ENCODE measurements around the gene KSR2. TPM values are rescaled to one million over a fixed set of nuclear protein-coding genes. Genes with fewer than 3 reads are reported as not detected.

Gene KSR2
- total RNA-seq, 1 donor from 2014 or later = 0.30 TPM

GRCh38 chr12:117606024-117606423, 362.8 kb downstream of the KSR2 start:
- H3K27me3 Mint-ChIP-seq (ENCODE audit: insufficient read depth, low read depth) = peaks cover 4% of the 10 kb centered on the region
- no peak overlapping the region for H3K4me3 Mint-ChIP-seq
- Histone ChIP-seq H3K36me3 (no peaks in the 10 kb centered on the region), H3K4me1 (peaks cover 4% of the 10 kb centered on the region), H3K9me3 (ENCODE audit: low read depth) (no peaks in the 10 kb centered on the region), H3K27me3 (no peaks in the 10 kb centered on the region), H3K27ac (no peak overlapping the region), H3K9ac (no peak overlapping the region), H3K79me2 (ENCODE audit: low read depth) (no peaks in the 10 kb centered on the region), H3K4me2 (no peak overlapping the region), H4K20me1 (ENCODE audit: low read depth) (no peaks in the 10 kb centered on the region), H3F3A (ENCODE audit: low read depth) (no peaks in the 10 kb centered on the region), H2AFZ (replicated peaks) (no peak overlapping the region), H3K4me3 (no peak overlapping the region)
- H3K9me3 Mint-ChIP-seq = no peaks in the 10 kb centered on the region
- H3K27ac Mint-ChIP-seq = no peak overlapping the region
- DNase-seq (ENCODE audit: low spot score) = no peak
- H3K36me3 Mint-ChIP-seq = no peaks in the 10 kb centered on the region
- TF ChIP-seq EZH2 (IDR thresholded peaks at IDR 0.05) = no peak
- TF ChIP-seq, protein P1, sequence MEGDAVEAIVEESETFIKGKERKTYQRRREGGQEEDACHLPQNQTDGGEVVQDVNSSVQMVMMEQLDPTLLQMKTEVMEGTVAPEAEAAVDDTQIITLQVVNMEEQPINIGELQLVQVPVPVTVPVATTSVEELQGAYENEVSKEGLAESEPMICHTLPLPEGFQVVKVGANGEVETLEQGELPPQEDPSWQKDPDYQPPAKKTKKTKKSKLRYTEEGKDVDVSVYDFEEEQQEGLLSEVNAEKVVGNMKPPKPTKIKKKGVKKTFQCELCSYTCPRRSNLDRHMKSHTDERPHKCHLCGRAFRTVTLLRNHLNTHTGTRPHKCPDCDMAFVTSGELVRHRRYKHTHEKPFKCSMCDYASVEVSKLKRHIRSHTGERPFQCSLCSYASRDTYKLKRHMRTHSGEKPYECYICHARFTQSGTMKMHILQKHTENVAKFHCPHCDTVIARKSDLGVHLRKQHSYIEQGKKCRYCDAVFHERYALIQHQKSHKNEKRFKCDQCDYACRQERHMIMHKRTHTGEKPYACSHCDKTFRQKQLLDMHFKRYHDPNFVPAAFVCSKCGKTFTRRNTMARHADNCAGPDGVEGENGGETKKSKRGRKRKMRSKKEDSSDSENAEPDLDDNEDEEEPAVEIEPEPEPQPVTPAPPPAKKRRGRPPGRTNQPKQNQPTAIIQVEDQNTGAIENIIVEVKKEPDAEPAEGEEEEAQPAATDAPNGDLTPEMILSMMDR (IDR thresholded peaks at IDR 0.05) = no peak
- no peak for TF ChIP-seq EZH2phosphoT487 (IDR thresholded peaks at IDR 0.05)
- peaks cover 8% of the 10 kb centered on the region for H3K4me1 Mint-ChIP-seq

GRCh38 chr12:117603316-117604113, 365.3 kb downstream of the KSR2 start:
- Histone ChIP-seq H3K9me3 (ENCODE audit: low read depth) (no peaks in the 10 kb centered on the region), H4K20me1 (ENCODE audit: low read depth) (no peaks in the 10 kb centered on the region), H3K27me3 (no peaks in the 10 kb centered on the region), H3K36me3 (no peaks in the 10 kb centered on the region), H3K4me1 (peaks cover 4% of the 10 kb centered on the region), H2AFZ (replicated peaks) (peak overlapping the region; percentile 0), H3K9ac (no peak overlapping the region), H3K79me2 (ENCODE audit: low read depth) (no peaks in the 10 kb centered on the region), H3K4me3 (no peak overlapping the region), H3F3A (ENCODE audit: low read depth) (no peaks in the 10 kb centered on the region), H3K27ac (no peak overlapping the region), H3K4me2 (no peak overlapping the region)
- TF ChIP-seq EZH2phosphoT487 (IDR thresholded peaks at IDR 0.05) = no peak
- TF ChIP-seq, protein P1 (IDR thresholded peaks at IDR 0.05) = peak; percentile 48
- peak; percentile 52 for DNase-seq (ENCODE audit: low spot score)
- Mint-ChIP-seq H3K4me1 (peaks cover 8% of the 10 kb centered on the region), H3K4me3 (no peak overlapping the region), H3K9me3 (no peaks in the 10 kb centered on the region), H3K36me3 (no peaks in the 10 kb centered on the region), H3K27ac (no peak overlapping the region), H3K27me3 (ENCODE audit: insufficient read depth, low read depth) (peaks cover 2% of the 10 kb centered on the region)

- Histone ChIP-seq H3K79me2 (ENCODE audit: low read depth) (no peaks in the 10 kb centered on the region), H3K4me2 (no peak overlapping the region), H2AFZ (replicated peaks) (no peak overlapping the region), H3K9ac (no peak overlapping the region), H3K27me3 (no peaks in the 10 kb centered on the region), H4K20me1 (ENCODE audit: low read depth) (no peaks in the 10 kb centered on the region), H3F3A (ENCODE audit: low read depth) (no peaks in the 10 kb centered on the region), H3K4me3 (no peak overlapping the region), H3K4me1 (peaks cover 4% of the 10 kb centered on the region), H3K9me3 (ENCODE audit: low read depth) (no peaks in the 10 kb centered on the region), H3K36me3 (no peaks in the 10 kb centered on the region), H3K27ac (no peak overlapping the region)
- no peak for DNase-seq (ENCODE audit: low spot score)
- TF ChIP-seq, protein P1 (IDR thresholded peaks at IDR 0.05) = no peak
- no peak for TF ChIP-seq EZH2 (IDR thresholded peaks at IDR 0.05)
- TF ChIP-seq EZH2phosphoT487 (IDR thresholded peaks at IDR 0.05) = no peak
- H3K27me3 Mint-ChIP-seq (ENCODE audit: insufficient read depth, low read depth) = no peaks in the 10 kb centered on the region
- H3K4me1 Mint-ChIP-seq = peaks cover 8% of the 10 kb centered on the region
- no peaks in the 10 kb centered on the region for H3K36me3 Mint-ChIP-seq
- no peak overlapping the region for H3K4me3 Mint-ChIP-seq
- no peaks in the 10 kb centered on the region for H3K9me3 Mint-ChIP-seq
- no peak overlapping the region for H3K27ac Mint-ChIP-seq
These were observed 368.9 kb downstream of the KSR2 start for GRCh38 chr12:117599849-117600248.
